Activated naive CD8-positive, alpha-beta T cell treated with anti-CD3 and anti-CD28 coated beads for 36 hours (primary cell): ENCODE results near the gene HCFC1. TPM values are rescaled to one million over a fixed set of nuclear protein-coding genes. Genes with fewer than 3 reads are reported as not detected.
A peak's percentile ranks its signal among the peaks of the same experiment; 100 is the strongest.

Source experiments
- DNase-seq: peaks from one replicate; pipeline ENCODE4 v3.0.0; 2021
- H3K27ac Mint-ChIP-seq: one replicate; pipeline ENCODE4 v1.8.0; 2022; ENCODE audit warnings: mild to moderate bottlenecking, moderate library complexity, mixed read lengths
- H3K27me3 Mint-ChIP-seq: one replicate; pipeline ENCODE4 v1.8.0; 2022; ENCODE audit warnings: mild to moderate bottlenecking, mixed read lengths
- H3K36me3 Mint-ChIP-seq: one replicate; pipeline ENCODE4 v1.8.0; 2021; ENCODE audit warnings: mild to moderate bottlenecking, mixed read lengths
- H3K4me1 Mint-ChIP-seq: one replicate; pipeline ENCODE4 v1.8.0; 2021; ENCODE audit warnings: mixed read lengths
- H3K4me3 Mint-ChIP-seq: one replicate; pipeline ENCODE4 v1.8.0; 2022; ENCODE audit warnings: mild to moderate bottlenecking, moderate library complexity, mixed read lengths
- H3K9me3 Mint-ChIP-seq: one replicate; pipeline ENCODE4 v1.8.0; 2022; ENCODE audit warnings: mixed read lengths
- total RNA-seq, 2 experiments: library from RNA; stranded (reverse); gene quantifications; one replicate each; pipeline ENCODE4 v1.2.3, GENCODE V29; 2021

HCFC1 gene
- total RNA-seq, 2 experiments from 2014 or later: 140 to 142 TPM

- Mint-ChIP-seq H3K9me3 (no peaks in the 10 kb centered on the region), H3K27me3 (no peaks in the 10 kb centered on the region)
These were observed 63.3 kb downstream of the HCFC1 start for GRCh38 chrX:153908219-153908860.

GRCh38 chrX:153907456-153907855, 64.2 kb downstream of the HCFC1 start:
- Mint-ChIP-seq H3K9me3 (no peaks in the 10 kb centered on the region), H3K27me3 (no peaks in the 10 kb centered on the region), H3K36me3 (peaks cover 5% of the 10 kb centered on the region), H3K4me1 (peaks cover 22% of the 10 kb centered on the region), H3K4me3 (no peak overlapping the region), H3K27ac (no peak overlapping the region)
- no peak for DNase-seq

More at GRCh38 chrX:153908219-153908860, 63.3 kb downstream of the HCFC1 start:
- Mint-ChIP-seq H3K4me1 (peaks cover 18% of the 10 kb centered on the region), H3K27ac (no peak overlapping the region), H3K36me3 (peaks cover 5% of the 10 kb centered on the region), H3K4me3 (no peak overlapping the region)
- no peak for DNase-seq

DNA sequence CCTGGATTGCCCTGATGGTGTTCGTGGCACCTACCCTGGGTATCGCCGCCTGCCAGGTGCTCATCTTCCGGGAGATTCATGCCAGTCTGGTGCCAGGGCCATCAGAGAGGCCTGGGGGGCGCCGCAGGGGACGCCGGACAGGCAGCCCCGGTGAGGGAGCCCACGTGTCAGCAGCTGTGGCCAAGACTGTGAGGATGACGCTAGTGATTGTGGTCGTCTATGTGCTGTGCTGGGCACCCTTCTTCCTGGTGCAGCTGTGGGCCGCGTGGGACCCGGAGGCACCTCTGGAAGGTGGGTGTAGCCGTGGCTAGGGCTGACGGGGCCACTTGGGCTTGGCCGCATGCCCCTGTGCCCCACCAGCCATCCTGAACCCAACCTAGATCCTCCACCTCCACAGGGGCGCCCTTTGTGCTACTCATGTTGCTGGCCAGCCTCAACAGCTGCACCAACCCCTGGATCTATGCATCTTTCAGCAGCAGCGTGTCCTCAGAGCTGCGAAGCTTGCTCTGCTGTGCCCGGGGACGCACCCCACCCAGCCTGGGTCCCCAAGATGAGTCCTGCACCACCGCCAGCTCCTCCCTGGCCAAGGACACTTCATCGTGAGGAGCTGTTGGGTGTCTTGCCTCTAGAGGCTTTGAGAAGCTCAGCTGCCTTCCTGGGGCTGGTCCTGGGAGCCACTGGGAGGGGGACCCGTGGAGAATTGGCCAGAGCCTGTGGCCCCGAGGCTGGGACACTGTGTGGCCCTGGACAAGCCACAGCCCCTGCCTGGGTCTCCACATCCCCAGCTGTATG, 65.3 kb downstream of the HCFC1 start:
- Mint-ChIP-seq H3K27me3 (no peaks in the 10 kb centered on the region), H3K9me3 (no peaks in the 10 kb centered on the region), H3K27ac (peak overlapping the region; percentile 51), H3K4me1 (peaks cover 23% of the 10 kb centered on the region), H3K36me3 (no peaks in the 10 kb centered on the region), H3K4me3 (no peak overlapping the region)
- no peak for DNase-seq

DNA sequence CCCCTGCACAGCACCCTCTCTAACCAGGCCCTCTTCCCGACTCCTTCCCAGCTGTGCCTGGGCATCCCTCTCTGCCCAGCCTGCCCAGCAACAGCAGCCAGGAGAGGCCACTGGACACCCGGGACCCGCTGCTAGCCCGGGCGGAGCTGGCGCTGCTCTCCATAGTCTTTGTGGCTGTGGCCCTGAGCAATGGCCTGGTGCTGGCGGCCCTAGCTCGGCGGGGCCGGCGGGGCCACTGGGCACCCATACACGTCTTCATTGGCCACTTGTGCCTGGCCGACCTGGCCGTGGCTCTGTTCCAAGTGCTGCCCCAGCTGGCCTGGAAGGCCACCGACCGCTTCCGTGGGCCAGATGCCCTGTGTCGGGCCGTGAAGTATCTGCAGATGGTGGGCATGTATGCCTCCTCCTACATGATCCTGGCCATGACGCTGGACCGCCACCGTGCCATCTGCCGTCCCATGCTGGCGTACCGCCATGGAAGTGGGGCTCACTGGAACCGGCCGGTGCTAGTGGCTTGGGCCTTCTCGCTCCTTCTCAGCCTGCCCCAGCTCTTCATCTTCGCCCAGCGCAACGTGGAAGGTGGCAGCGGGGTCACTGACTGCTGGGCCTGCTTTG, 66.0 kb downstream of the HCFC1 start:
- Mint-ChIP-seq H3K4me3 (no peak overlapping the region), H3K4me1 (peaks cover 29% of the 10 kb centered on the region), H3K9me3 (no peaks in the 10 kb centered on the region), H3K27ac (peak overlapping the region; percentile 51), H3K27me3 (no peaks in the 10 kb centered on the region), H3K36me3 (no peaks in the 10 kb centered on the region)
- DNase-seq: no peak

- H3K4me3 Mint-ChIP-seq: no peak within 1 kb of the TSS
- H3K9me3 Mint-ChIP-seq: no peaks in the 10 kb centered on the region
- no peak for DNase-seq
- no peaks in the 10 kb centered on the region for H3K27me3 Mint-ChIP-seq
- H3K27ac Mint-ChIP-seq: peak within 1 kb of the TSS; percentile 70
- no peaks in the 10 kb centered on the region for H3K36me3 Mint-ChIP-seq
- peaks cover 29% of the 10 kb centered on the region for H3K4me1 Mint-ChIP-seq
These were observed 67.3 kb downstream of the HCFC1 start, which contains the start of gene AVPR2 for GRCh38 chrX:153903991-153904957. Gene AVPR2, plus strand, starts transcription at chrX:153904673. Its CDS starts 473 bp downstream, at chrX:153905146.

DNA sequence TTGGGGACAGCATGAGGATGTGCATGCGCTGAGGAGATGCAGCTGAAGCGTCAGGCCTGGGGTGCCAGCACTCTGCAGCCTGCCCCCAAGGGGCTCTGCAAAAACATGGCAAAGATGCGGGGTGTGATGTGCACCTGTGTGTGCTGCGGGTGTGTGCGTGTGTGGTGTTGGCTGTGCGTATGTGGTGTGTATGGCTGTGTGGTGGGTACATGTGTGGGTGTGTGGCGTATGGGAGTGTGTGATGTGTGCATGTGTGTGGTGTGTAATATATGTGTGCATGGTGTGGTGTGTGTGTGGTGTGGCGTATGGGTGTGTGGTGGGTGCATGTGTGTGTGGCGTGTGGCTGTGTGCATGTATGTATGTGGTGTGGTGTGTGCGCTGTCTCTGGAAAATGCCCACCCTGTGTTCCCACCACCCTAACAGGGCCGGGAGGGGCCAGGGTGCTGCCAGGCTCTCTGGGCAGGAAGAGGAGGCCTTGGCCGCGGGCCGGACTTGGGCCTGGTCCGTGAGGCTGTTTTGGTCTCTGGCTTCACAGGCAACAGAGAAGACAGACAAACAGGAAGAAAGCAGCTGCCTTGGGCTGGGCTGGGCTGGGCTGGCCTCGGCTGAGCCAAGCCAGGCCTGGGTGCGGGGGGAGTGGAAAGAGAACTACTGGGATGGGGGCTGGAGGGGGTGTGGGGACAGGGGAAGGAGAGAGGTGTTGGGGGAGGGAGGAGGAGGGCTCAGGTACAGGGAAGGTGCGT, 68.2 kb downstream of the HCFC1 start:
- Mint-ChIP-seq H3K36me3 (no peaks in the 10 kb centered on the region), H3K27me3 (no peaks in the 10 kb centered on the region), H3K4me3 (no peak overlapping the region), H3K9me3 (no peaks in the 10 kb centered on the region), H3K4me1 (peaks cover 29% of the 10 kb centered on the region), H3K27ac (peak overlapping the region; percentile 70)
- DNase-seq: no peak

GRCh38 chrX:153902385-153902784, 69.2 kb downstream of the HCFC1 start:
- H3K27ac Mint-ChIP-seq: no peak overlapping the region

DNA sequence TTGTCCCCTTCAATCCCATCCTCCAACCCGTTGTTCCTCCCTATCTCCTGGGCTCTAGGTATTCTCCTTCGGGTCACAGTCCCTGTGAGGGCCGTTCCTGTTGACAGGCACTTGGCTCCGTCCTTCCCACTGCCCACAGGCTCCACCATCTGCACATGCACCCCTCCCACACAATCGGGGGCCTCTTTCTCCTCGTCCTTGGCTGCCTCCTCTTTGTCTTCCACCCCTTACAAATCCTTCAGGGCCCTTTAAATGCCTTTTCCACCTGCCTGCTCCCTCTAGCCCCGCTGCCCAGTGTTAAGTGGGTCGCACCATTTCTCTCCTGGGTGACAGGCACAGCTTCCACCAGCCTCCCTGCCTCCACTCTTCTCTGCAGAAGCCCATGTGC, 69.9 kb downstream of the HCFC1 start:
- Mint-ChIP-seq H3K9me3 (no peaks in the 10 kb centered on the region), H3K27me3 (no peaks in the 10 kb centered on the region), H3K27ac (peak overlapping the region; percentile 44), H3K36me3 (no peaks in the 10 kb centered on the region), H3K4me1 (peaks cover 29% of the 10 kb centered on the region), H3K4me3 (peak overlapping the region; percentile 22)
- no peak for DNase-seq

More at GRCh38 chrX:153902385-153902784, 69.2 kb downstream of the HCFC1 start:
- H3K36me3 Mint-ChIP-seq: no peaks in the 10 kb centered on the region
- H3K9me3 Mint-ChIP-seq: no peaks in the 10 kb centered on the region
- H3K27me3 Mint-ChIP-seq: no peaks in the 10 kb centered on the region
- H3K4me3 Mint-ChIP-seq: no peak overlapping the region
- H3K4me1 Mint-ChIP-seq: peaks cover 29% of the 10 kb centered on the region
- no peak for DNase-seq

DNA sequence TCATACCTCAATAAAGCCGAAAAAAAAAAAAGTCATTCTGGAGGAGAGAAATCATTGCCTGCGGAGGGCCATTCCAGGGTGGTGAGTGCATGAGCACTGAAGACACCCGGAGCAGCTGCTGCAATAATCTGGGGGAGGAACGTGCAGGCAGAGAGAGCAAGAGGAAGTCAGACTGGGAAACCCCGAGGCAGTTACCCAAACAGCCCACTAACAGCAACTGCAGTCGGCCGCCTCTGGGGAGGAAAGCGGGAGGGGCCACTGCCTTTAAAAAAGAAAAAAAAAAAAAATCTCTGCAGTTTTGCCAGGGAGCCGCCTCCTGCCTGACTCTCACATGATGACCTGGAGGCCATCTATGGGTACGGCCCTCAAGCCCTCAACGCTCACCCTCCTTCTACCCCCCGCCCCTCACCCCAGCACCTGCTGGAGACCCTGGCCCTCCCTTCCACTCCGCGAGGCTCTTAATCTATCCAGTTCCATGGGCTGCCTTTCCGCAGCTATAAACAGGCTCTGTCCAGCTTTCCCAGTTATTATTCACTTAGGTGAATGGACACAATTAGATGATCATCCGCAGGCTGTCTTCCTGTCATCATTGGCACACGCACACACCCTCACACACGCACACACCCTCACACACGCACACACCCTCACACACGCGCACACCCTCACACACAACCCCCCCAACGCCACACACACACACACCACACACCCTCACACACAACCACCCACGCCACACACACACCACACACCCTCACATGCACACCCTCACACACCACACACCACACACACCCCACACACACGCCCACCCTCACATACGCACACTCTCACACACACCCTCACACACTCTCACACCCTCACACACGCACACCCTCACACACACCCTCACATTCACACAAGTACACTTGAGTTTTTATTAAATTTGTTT, 70.5 kb downstream of the HCFC1 start:
- H3K9me3 Mint-ChIP-seq: no peaks in the 10 kb centered on the region
- H3K27me3 Mint-ChIP-seq: no peaks in the 10 kb centered on the region
- peak; percentile 70 for DNase-seq

DNA sequence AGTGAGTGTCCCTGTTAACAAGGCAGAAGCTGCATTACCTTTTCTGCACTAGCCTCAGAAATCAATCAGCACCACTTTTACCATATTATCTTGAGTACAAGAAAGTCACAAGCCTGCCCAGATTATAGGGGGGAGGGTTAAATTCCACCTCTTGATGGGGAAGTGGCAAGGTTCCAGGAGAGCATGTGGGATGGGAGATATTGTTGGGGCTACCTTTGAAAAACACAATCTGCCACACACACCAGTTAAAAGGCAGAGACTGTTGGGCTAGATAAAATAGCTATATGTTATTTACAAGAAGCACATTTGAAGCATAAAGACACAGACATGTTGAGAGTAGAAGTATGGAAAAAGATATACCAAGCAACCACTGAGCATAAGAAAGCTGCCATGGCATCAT, 73.7 kb downstream of the HCFC1 start:
- Mint-ChIP-seq H3K9me3 (no peaks in the 10 kb centered on the region), H3K4me1 (peaks cover 22% of the 10 kb centered on the region), H3K27me3 (no peaks in the 10 kb centered on the region), H3K4me3 (no peak overlapping the region), H3K27ac (no peak overlapping the region), H3K36me3 (no peaks in the 10 kb centered on the region)
- no peak for DNase-seq

More for the DNA sequence above, 70.5 kb downstream of the HCFC1 start:
- Mint-ChIP-seq H3K36me3 (no peaks in the 10 kb centered on the region), H3K4me1 (peaks cover 32% of the 10 kb centered on the region), H3K4me3 (peak overlapping the region; percentile 50), H3K27ac (peak overlapping the region; percentile 74)
